Stimulated activated CD8-positive, alpha-beta memory T cell treated with anti-CD3 and anti-CD28 coated beads, Interleukin-4, amount 100 ng/mL, for 24 hours (primary cell): ENCODE data around the gene FNBP1L.
"Not testable (repeated sequence)": the region's sequence is repeated elsewhere in the genome, so short reads cannot be mapped to it uniquely, and the experiment has no call there.

ENCODE experiments used
- DNase-seq: peaks from one replicate; pipeline ENCODE4 v3.0.0-alpha.2; 2020; ENCODE audit warnings: low read depth

The FNBP1L gene

DNA sequence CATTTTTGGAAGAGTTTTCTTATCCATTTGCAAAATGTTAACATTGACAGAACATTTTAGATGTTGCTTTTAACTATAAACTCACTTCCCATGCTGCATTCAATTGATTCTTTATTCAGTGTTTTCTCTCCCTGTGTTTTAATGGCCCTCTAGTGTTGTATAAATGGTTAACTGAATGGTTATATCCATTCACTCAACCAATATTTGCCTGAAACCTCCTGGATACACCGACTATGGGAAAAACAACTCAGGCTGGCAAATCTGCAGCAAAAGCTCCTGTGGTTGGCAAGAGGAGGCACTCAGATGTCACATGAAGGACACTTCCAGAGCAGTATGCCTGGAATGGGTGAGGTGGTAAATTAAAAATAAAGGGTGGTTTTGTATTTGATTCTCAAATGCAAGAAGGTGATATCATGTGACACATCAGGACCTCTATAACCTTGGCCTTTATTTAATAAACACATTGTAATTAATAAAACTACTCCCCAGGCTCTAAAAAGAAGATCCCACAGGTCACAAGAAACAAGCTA, 126.1 kb downstream of the FNBP1L start:
- DNase-seq: no peak

DNA sequence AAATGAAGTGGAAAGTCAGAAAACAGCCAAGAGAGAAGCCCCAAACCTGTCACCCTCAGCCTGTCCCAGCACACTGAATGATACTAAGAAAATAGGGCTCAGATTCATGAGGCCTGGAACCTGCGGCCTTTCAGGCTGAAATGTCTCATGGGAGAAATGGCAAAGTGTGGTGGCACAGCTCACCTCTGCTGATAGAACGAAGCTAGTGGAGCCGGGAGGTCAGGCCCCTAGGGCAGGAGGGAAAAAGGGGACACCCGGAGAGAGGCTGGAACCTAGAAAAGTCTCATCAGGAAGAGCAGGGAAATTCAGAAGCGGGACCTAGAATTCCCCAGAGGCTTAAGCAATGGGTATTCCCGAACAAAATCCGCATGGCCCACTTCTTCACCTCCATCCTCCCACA, 126.6 kb downstream of the FNBP1L start:
- no peak for DNase-seq

DNA sequence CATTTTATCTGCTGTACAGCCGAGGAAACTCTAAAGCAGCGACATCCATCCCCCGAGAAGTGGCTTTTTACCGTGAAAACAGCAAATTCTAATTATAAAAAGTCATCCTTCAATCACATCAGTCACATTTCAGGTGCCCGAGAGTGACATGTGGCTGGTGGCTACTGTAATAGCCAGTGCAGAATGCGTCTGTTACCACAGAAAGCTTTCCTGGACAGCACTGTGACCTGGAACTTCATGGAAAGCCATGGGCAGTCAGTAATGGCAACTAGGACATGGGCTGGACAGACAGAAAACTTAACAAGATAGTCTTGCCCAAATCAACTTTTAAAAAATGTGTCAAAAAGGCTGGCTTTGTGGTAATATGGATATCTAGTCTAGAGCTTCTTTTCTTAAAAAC, 127.1 kb downstream of the FNBP1L start:
- no peak for DNase-seq

GRCh38 chr1:93575621-93576284, 127.8 kb downstream of the FNBP1L start:
- DNase-seq: no peak

DNA sequence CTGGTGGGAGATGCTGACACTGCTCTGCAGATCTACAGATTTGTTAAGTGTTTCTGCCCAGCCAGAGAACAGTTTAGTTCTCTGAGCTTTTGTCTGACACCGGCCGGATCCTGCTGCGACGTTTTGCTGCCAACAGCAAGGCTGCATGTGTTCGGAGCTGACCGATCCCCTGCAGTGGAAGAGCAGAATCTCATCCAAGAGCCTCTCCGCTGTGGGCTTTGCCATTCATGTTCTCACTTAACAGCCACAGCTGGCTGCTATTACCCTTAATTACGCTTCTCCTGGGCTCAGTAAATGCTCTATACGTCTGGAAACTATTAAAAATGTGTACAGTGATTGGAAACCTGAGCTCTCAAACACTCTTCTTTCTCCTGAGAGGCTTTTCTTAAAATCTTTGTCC, 128.4 kb downstream of the FNBP1L start:
- DNase-seq: no peak

- DNase-seq: no peak
Observed at GRCh38 chr1:93576746-93577145, 128.8 kb downstream of the FNBP1L start.

GRCh38 chr1:93577536-93578432, 129.9 kb downstream of the FNBP1L start:
- DNase-seq: no peak

DNA sequence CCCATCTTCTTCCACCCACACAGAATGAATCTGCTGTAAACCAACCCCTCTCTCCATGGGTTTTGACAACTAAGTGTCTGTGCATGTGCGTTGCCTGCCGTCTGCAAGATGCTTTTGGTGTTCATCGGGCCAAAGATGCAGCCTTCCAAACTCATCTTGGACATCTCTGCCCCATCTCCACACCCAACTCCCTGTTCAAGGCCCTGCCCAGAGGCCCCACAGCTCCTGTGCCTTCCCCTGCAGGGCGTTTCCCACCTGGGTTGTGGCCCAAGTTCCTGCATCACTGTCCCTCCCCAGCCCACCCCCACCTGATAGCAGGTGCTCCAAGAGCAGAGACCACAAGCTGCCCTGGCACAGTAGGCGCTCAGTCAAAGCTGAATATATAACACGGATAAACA, 130.5 kb downstream of the FNBP1L start:
- no peak for DNase-seq

DNA sequence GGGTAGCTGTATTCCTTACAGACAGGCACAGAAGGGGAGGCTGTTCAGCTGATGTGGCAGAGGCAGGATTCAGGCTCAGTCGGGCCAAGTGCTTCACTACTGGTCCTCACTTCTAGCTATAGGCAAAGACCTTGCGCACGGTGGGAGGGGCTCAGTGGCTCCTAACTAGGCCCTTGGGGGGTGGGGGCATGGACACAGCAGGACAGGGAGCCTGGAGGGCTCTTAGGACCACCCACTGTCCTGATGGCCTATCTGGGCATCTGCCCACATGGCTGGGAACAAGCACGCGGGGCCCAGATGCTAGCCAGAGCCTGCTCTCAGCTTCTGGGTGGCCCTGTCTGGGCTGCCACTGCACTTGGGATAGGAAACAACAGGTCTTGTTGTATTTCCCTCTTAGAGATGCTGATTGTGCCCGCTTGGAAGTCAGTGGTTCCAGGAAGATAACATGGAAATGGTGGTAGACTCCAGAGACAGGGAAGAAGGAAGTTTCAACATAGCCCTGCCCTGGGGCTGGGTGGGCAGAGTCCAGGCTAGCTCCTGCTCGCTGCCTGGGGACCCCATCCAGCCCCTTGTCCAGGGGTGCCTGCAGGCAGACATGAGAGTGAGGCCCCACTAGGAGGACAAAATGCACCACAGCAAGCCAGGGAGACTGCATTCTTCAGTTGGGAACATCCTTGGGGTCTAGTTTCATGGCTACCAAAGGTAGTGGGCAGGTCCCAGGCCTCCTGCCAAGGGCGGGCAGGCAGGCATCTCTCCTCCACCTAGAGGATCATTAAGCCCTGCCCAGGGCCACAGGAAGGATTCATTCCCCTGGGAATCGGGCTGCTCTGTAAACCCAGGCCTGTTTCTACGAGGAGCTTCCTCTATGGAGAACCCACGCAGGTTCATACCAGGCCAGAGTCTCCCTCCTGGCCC, 131.2 kb downstream of the FNBP1L start:
- no peak for DNase-seq

GRCh38 chr1:93579891-93580290, 132.0 kb downstream of the FNBP1L start:
- no peak for DNase-seq

DNA sequence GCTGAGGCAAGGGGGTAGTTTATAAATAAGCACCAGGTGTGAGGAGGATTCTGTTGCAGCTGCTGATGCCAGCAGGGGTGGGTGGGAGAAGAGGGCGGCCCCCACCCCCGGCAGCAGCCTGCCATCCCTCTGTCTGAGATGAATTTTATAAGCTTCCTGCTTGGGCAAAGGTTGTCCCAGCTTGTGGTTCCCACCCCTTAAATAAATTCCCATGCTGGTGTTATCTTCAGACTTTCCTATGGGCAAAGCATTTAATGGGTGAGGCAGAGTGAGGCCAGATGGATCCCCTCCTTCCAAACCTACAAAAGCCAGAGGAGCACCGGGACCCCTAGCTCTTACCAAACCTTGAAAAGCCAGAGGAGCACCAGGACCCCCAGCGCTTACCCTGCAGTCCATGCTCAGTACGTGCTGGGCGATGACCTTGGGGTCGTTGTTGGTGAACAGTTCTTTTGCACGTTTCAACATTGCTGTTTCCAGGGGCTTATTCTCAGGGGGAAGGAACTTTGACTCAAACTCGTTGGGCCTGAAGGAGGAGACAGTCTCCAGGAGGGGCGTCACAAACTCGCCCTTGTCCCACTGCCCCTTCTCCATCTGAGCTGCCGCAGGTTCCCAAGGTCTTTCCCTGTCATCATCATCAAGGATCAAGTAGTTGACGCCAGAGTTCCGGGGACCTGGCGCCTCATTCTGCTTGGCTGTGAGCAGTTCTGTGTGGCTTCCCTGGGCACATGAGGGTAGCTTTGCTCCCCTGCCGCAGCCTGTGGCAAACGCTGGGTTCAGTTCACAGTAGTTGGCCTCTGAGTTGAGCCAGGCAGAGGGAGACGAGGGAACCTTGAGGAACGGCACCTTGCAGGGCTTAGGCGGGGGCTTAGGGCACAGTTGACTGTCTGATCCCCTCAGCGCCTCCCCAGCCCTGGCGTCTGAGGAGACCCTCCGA, 134.3 kb downstream of the FNBP1L start:
- no peak for DNase-seq

DNA sequence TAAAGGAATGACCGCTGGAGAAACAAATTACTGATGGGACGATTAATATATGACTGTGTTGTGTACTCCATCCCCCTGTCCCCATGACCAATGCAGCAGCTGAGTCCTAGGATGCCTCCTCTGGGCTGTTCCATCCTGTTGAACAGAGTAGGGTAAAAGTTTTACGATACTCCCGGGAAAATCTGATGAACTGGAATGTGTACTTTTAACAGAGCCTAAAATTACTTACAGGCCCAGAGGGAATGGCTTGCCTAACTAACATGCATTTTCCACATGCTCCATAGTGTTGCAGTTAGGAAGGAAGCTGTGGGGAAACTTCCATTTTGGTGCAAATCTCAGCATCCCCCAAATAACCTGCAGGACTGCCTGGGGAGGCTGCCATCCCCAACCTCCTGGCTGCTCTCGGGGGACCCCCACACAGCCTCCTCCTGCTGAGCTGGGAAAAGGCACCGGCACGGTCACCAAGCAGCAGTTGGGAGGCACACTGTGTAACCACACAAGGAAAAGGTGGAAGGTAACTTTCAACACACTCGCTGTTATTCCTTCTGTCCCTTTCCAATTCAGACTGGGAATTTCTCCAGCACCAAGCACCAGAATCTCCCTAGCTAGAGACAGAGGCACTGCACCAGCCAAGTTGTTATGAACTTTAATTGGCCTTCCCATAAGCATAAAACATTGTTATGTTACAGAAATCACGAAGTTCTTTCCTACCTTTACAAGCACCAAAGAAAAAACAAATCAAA, 136.5 kb downstream of the FNBP1L start:
- DNase-seq: no peak

GRCh38 chr1:93585059-93585966, 137.4 kb downstream of the FNBP1L start:
- no peak for DNase-seq

- DNase-seq: no peak
Observed at GRCh38 chr1:93587354-93587753, 139.4 kb downstream of the FNBP1L start.

GRCh38 chr1:93588206-93588605, 140.3 kb downstream of the FNBP1L start:
- DNase-seq: no peak

GRCh38 chr1:93588955-93589354, 141.0 kb downstream of the FNBP1L start:
- DNase-seq: no peak

GRCh38 chr1:93591291-93591675, 143.4 kb downstream of the FNBP1L start:
- DNase-seq: not testable (repeated sequence)

GRCh38 chr1:93591676-93592550, 144.0 kb downstream of the FNBP1L start:
- DNase-seq: no peak
